ENCODE results near the gene PGAP2.
"Not testable (repeated sequence)": the region's sequence is repeated elsewhere in the genome, so short reads cannot be mapped to it uniquely, and the experiment has no call there.

Gene PGAP2

DNA sequence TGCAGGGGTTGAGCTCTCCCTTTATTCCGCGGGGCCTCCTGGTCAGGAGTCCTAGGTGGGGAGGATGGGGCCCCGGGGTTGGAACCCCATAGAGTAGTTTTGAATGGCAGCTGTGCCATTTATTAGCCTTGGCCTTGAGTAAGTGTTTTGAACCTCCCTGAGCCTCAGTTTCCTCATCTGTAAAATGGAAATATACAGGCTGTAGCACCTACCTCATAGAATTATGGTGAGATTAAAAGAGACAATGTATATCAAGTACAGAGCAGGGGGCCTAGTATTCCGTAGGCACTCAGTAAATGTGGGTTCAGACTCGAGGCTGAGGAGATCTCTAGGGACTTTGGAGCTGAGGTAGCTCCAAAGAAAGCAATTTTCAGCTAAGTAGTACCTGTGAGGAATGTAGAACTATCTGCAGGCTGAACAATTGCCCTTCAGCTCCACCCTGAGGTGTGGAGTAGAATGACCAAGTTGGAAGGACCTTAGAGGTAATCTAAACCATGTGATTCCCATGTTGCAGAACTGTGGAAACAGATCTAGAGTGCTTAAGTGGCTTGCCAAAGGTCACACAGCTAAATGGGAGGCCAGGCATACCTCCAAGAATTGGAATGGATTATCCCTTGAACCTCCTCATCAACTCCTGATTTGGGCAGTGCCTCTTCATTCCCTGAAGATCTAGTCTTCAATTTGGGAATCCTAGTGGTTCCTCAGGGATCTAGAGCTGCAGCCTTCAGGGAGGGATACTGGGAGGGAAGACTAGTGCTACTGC, 682 bp downstream of the PGAP2 start:
- FAIRE-seq, result no peak

DNA sequence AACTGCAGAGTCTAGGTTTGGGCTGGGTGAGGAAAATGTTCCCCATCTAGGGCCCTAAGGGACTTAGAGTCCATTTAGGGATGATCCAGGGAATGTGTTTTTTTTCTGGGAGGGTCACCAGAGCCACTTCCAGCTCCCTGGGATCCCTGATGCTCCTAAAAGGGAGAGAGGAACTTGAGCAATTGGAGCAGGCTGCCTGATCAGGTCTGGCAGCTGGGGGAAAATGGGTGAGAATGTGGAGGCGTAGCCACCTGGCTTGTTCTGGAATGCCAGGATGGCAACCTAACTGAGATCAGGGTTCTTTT, 1.2 kb downstream of the PGAP2 start:
- FAIRE-seq, result no peak

DNA sequence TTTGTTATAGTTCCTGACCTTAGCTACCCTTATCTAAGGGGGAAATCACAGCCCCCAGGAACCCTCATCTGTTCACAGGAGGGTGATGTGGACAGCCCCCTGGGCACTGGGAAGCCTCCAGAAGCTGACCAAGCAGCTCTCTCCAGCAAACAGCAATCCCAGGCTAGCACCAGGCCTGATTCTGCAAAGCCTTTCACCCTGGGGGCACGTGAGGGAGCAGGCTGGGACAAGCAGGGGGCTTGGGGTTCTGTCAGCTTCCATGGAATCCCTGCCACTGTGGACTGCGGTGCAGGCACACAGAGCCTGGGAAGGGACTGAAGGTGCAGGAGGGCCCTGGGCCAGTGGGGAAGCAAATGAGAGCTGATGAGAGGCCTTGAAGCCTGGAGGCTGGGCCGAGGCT, 2.1 kb downstream of the PGAP2 start:
- FAIRE-seq, result no peak

DNA sequence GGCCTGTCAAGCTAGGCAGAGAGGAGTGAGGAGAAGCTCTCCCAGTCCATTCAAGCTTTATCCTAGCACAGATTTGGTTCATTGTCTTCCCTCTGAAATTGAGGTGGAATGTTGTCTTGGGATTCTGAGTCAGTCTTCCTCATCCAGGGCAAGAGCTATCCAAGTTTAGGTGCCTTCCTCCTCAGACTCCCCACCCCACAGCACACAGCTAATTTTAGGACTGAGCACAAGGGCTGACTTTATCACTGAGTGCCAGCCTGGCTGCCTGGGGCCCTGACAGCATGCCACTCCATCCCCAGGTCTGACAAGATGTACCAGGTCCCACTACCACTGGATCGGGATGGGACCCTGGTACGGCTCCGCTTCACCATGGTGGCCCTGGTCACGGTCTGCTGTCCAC, 2.6 kb downstream of the PGAP2 start:
- FAIRE-seq, result no peak

DNA sequence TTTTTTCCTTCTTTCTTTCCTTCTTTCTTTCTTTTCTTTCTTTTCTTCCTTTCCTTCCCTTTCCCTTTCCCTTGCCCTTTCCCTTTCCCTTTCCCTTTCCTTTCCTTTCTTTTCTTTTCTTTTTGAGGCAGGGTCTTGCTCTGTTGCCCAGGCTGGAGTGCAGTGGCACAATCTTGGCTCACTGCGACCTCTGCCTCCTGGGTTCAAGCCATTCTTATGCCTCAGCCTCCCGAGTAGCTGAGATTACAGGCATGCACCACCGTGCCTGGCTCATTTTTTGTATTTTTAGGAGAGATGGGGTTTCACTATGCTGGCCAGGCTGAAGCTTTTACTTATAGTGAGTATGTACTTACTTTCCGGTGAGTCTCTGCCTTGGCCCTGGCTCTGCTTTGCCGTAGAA, 6.5 kb downstream of the PGAP2 start:
- not testable (repeated sequence) for FAIRE-seq

DNA sequence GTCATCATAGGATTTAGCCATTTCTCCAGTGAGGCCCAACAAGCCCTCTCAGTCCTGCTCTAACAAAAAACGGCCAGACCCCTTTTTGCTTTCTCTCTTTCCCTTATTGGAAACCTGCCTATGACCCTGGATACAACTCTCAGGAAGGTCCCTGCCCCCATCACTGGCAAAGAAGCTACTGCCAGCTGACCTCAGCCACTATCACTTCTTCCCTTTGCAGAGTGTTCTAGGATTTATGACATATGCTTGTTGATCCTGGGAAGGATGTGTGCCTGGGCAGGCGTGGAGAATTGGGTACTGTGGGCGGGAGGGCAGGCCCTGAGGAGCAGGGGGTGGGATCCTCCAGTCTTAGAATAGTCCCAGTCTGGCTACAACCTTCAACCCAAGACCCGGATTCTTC, 7.5 kb downstream of the PGAP2 start:
- FAIRE-seq, result no peak

DNA sequence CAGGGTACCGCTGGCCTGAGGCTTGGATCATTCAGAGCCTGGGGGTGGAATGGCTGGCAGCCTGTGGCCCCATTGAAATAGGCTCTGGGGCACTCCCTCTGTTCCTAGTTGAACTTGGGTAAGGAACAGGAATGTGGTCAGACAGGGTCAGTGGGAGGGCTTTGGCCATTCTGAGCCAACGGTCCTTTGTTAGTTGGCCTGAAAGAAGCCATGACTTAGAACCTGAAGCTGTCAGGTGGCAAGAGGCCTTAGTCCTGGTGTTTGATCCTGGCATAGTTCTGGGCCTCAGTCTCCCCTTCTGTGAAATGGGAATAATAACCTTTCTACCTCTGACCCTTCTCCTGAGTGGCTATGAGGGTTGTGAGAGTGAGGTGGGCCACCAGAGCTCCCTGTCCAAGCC, 8.3 kb downstream of the PGAP2 start:
- no peak for FAIRE-seq

DNA sequence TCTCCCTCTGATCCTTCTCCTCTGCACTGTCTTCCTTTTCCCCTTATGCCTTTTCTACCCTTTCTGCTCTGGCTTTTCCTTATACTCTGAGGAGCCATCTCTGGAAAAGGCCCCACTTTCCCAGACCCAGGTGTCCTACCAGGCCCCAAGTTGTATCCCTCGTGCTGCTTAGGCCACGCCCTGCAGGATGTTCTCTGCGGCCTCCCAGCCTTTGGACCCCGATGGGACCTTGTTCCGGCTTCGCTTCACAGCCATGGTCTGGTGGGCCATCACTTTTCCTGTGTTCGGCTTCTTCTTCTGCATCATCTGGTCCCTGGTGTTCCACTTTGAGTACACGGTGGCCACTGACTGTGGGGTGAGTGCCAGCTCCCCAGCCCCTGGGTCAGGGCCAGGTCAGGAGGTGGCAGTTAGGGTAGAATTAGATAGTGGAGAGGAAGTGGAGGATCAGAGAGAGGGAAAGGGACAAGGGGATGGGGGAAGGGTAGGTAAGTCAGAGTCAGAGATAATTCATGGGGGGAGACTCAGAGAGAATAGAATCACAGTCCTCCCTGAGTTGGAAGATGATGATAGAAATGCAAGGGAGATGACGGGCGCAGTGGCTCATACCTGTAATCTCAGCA, 8.9 kb downstream of the PGAP2 start:
- no peak for FAIRE-seq

DNA sequence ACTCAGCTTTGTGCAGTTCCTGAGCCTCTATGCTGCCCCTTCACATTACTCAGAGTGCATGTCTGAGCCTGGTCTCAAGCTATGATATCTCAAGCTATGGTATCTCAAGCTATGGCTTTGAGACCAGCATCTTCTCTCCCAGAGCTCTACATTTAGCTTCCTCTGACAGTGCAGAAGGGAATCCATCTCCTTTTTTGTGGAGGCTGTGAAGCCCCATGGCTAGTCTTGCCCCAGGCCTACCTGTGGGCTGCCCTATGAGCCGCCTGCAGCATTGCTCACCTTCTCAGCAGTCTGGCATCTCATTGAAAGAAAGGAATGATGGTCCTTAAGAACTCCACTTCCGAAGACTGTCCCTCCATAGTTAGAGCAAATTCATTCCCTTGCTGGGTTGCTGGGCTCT, 12.6 kb downstream of the PGAP2 start:
- FAIRE-seq, result no peak

DNA sequence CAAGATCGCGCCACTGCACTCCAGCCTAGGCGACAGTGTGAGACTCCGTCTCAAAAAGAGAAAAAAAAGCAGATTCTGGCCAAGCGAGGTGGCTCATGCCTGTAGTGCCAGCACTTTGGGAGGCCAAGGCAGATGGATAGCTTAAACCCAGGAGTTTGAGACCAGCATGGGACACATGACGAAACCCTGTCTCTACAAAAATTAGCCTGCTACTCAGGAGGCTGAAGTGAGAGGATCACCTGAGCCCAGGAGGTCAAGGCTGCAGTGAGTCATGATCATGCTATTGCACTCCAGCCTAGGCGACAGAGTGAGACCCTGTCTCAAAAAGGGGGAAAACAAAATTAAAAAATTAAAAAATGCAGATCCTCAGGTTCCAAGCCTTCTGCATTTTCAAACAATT, 14.0 kb downstream of the PGAP2 start:
- FAIRE-seq, result no peak

DNA sequence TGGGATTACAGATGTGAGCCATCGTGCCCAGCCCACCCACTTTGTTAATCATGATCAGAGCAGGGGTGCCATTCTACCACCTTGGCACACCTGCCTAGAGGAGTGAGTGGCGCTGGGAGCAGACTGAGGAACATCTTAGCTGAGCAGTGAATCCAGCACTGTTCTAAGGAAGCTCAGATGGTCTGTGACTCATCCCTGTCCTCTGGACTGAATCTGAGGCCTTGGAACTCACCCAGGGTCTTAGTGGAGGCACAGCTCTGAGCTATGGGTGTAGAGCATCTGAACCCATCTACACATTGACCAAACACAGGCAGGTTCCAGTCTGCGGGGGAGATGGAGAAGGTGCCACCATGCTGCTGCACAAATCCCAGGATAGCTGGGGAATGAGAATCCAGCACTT, 14.9 kb downstream of the PGAP2 start:
- FAIRE-seq, result no peak

DNA sequence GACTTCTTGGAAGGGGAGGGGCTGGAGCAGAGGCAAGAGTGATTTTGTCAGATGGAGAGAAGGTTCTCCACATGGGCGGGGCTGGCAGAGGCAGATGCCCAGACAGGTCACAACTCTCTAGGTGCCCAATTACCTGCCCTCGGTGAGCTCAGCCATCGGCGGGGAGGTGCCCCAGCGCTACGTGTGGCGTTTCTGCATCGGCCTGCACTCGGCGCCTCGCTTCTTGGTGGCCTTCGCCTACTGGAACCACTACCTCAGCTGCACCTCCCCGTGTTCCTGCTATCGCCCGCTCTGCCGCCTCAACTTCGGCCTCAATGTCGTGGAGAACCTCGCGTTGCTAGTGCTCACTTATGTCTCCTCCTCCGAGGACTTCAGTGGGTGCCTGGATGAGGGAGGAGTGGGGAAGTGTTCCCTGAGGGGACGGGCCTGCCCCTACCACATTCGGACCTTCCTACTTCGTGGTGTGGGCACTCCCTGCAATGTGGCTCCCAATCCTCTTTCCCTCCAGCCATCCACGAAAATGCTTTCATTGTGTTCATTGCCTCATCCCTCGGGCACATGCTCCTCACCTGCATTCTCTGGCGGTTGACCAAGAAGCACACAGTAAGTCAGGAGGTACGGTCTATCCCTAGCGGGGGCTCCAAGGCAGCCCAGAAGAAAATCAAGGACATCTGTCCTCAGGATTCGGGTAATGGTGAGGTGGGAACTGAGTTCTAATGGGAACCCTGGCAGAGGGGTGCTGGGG, 15.6 kb downstream of the PGAP2 start:
- no peak for FAIRE-seq

DNA sequence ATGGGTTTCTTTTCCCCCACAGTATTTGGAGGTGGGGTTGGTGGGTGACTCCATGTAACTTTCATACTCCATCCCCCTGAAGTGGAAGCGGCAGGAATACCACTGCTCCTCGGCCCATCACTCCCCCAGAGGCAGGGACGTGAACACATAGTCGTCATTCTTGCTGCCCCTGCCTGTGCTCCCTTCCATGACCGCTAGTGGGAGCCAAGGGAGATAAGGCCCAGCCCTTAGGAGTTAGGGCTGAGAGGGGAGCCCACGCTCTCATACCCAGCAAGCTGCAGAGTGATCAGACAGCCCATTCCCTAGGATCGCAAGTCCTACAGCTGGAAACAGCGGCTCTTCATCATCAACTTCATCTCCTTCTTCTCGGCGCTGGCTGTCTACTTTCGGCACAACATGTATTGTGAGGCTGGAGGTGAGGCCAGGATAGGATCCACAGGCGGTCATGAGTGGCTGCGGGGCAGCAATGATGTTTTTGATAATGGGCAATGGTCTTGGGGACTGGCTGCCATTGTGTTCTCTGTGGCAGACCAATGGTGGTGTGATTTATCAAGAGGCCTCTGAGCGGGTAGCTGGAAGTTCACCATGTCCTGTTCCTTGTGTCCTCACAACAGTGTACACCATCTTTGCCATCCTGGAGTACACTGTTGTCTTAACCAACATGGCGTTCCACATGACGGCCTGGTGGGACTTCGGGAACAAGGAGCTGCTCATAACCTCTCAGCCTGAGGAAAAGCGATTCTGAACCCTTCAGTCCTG, 16.5 kb downstream of the PGAP2 start:
- peak; percentile 36 for FAIRE-seq

DNA sequence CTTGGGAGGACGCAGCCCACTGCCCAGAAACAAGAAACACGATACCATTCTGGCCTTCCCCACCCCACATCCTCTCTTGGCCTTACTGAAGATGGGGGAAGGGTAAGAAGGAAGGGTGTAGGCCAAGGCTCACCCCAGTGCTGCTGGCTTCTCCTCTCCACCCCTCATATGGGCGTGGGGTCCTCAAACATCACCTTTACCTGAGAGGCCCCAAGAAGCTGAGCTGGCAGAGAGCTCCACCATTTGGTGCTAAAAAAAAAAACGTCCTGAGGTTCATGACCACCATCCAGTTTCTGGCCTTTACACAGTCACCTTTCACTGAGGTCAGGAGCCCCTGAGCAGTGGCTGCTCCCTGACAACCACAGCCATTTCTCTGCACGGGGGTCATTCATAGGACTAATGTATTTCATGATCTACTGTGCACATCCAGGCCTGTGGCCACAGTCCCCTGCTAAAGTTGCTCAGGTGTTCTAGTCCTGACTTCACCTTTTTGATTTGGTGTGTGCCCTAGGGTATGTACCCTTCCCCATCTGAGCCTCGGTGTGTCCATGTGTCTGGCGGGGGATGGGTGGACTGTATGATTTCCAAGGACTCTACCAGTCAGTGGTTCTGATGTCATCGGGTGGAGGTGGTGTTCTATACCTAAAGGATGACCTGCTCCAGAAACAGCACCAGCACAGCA, 17.3 kb downstream of the PGAP2 start:
- FAIRE-seq, result no peak

DNA sequence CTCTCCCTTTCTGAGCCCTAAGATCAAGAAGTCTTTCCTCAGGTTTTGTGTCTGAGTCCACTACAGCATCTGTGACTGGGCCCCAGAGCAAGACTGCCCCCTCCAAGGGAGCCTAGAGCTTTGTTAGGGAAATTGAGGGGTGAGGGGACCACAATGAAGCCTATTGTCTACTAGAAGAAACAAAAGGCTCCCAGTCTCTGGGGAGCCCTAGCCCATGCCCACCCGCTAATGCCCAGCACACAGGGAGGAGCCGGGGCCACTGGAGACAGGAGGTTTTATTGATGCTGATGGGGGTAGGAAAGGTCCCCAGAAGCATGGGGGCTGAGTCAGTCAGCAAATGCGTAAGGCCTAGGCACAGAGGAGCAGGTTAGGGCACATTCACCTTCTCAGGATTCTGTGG, 18.4 kb downstream of the PGAP2 start:
- no peak for FAIRE-seq

DNA sequence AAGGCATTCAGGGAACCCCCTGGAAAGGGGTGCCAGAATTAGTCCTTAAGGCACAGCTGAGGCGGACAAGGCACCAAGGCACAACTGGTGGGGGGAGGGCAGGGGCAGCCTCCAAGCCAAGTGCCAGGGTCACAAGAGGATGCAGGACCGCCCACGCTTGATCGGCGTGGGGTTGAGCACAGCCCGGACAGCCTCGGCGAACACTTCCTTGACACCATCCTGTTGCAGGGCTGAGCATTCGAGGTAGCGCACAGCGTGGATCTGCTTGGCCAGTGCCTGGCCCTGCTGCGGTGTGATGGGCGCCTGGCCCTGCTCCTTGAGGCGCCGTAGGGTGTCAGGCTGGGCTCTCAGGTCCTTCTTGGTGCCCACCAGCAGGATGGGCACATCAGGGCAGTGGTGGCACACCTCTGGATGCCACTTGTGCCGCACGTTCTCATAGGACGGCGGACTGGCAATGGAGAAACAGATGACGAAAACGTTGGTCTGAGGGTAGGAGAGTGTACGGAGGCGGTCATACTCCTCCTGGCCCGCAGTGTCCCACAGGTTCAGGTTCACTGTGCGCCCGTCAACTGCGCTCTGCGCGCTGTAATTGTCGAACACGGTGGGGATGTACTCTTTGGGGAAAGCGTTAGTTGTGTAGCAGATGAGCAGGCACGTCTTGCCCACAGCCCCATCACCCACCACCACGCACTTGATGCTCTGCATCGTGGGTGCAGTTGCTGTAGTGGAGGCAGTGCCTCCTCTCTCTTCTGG, 19.2 kb downstream of the PGAP2 start:
- no peak for FAIRE-seq

DNA sequence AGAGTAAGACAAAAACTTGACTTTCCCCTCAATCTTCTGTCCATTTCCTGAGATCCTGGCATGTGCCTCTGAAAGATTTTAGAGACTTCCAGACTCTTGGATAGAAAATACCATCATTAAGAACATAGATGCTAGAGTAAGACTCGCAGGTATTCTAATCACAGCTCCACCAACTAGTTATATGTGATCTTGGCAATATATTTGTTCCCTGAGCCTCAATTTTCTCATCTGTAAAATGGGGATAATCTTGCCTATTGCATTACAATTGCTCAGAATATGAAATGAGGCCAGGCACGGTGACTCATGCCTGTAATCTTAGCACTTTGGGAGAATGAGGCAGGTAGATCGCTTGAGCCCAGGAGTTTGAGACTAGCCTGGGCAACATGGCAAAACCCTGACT, 21.7 kb downstream of the PGAP2 start:
- no peak for FAIRE-seq

DNA sequence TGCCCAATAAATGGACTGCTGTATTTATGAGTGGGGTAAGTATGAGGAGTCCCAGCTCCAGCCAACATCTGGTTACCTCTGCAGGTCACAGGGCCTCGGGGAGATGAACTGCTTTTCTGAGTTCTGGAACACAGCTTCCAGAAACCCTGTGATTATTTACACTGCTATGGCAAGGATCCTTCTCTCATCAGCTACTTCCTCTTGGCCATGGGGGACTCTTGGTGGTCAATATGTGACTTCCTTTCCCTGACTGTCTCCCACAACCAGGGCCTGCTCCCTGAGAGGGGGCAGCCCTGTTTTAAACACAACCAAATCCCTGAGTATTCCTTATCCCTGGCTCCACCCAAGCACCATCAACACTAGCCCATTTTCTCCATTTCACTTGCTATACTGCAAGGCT, 22.4 kb downstream of the PGAP2 start:
- FAIRE-seq, result no peak

DNA sequence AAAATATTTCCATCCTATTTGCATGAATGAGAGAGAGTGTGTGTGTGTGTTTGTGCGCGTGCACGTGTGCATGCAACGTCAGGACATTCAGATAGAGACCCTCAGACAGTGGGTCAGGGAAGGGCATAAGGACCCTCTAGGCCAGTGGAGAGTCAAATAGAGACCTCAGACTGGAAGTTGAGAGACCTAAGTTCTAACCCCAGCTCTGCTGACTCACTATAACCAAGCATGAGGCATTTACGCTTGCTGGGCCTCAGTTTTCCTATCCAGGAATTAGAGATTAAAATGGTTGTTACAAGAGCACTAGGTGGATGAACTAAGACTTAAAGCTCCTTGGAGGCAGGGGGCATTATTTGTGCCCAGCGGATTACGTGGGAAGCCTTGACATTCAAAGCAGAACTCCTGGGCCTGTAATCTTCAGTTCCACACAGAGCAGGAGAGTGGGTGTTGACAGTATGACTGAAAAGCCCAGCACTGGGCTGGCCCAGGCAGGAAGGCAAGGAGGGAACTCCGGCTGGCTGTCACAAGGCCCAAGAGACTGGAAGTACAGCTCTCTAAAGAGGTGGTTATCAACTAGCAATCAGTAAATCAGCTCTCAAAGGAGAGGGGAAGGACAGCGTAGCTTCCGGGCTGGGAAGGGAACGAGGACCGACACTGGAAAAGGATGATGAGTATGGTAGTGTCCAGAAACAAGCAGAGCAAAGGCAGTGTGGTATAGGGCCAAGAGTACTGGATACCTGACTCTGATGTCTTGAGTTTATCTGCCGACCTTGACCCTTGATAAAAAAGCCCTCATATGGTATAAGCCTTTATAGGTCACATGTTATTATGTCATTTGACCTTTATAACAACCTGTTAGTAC, 23.2 kb downstream of the PGAP2 start:
- no peak for FAIRE-seq

DNA sequence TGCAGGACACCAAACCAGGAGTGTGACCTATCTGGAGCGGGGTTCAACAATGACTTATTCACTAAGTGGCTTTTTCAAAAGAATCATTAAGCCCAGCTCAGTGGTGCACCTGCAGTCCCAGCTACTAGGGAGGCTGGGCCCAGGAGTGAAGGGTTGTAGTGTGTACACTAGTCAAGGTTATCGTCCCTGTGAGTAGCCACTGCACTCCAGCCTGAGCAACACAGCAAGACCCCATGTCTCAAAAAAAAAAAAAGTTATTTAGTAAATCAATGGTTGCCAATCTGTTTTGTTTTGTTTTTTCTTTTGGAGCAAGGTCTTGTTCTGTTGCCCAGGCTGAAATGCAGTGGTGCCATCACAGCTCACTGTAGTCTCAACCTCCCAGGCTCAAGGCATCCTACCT, 24.5 kb downstream of the PGAP2 start:
- FAIRE-seq, result no peak

DNA sequence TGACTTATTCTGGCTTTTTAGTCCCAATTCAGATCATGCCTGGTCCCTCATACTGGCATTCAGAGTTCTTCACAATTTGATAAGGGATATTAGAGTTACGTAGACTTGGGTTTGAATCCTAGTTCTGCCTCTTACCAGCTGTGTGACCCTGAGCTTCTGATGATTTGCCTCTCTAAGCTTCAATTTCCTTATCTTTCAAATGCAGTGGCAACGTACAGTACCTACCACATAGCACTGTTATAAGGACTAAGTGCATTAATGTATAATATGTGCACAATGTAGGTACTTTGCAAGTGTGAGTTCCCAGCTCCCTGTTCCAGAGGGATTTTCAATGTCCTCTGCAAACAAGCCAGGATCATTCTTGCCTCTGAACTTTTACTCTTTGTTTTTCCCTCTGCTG, 25.1 kb downstream of the PGAP2 start:
- no peak for FAIRE-seq

DNA sequence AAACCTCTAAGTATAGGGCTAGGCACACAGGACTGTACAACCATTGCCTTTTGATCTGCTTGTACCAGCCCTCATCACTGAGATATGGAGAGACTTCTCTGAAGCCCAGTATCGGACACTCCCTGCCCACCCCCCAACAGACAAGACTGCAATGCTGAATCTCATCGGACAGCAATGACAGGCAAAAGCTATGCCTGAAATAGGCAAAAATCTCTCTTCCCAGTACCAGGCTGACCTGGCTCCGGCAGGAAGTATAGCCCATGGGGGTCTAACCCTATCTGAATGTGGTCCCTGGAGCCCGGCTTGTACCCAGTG, 25.9 kb downstream of the PGAP2 start:
- FAIRE-seq, result no peak

Measured in TTC549 (cell line).